Endometrium (tissue), 2 donors: ENCODE measurements around the gene DDC.
"Not testable (repeated sequence)": the region's sequence is repeated elsewhere in the genome, so short reads cannot be mapped to it uniquely, and the experiment has no call there.

Experiments
- FAIRE-seq: peaks from 2 replicates; lab custom pipeline; 2012; peaks lifted over from hg19 to GRCh38; lab: Jason Lieb, UNC
- donor health status: control.
- donor health status: control.

DDC gene

GRCh38 chr7:50554431-50555322, 10.5 kb downstream of the DDC start:
- no peak for FAIRE-seq

GRCh38 chr7:50553973-50554372, 11.2 kb downstream of the DDC start:
- no peak for FAIRE-seq

- FAIRE-seq, result no peak
These were observed 12.3 kb downstream of the DDC start for GRCh38 chr7:50552921-50553320.

GRCh38 chr7:50552139-50552538, 13.1 kb downstream of the DDC start:
- no peak for FAIRE-seq

- not testable (repeated sequence) for FAIRE-seq
These were observed 19.6 kb downstream of the DDC start for GRCh38 chr7:50545613-50546012.

GRCh38 chr7:50544992-50545391, 20.2 kb downstream of the DDC start:
- no peak for FAIRE-seq

GRCh38 chr7:50543776-50544442, 21.3 kb downstream of the DDC start:
- no peak for FAIRE-seq

GRCh38 chr7:50542132-50542531, 23.1 kb downstream of the DDC start:
- FAIRE-seq, result no peak

GRCh38 chr7:50540785-50541579, 24.2 kb downstream of the DDC start:
- FAIRE-seq, result no peak

- FAIRE-seq, result no peak
These were observed 25.5 kb downstream of the DDC start for GRCh38 chr7:50539725-50540124.

GRCh38 chr7:50538478-50538877, 26.7 kb downstream of the DDC start:
- FAIRE-seq, result no peak

GRCh38 chr7:50537417-50537816, 27.8 kb downstream of the DDC start:
- FAIRE-seq, result no peak

- FAIRE-seq, result not testable (repeated sequence)
These were observed 29.9 kb downstream of the DDC start for GRCh38 chr7:50535291-50535711.

- FAIRE-seq, result no peak
These were observed 30.4 kb downstream of the DDC start for GRCh38 chr7:50534690-50535290.

- FAIRE-seq, result no peak
These were observed 31.3 kb downstream of the DDC start for GRCh38 chr7:50533866-50534265.

GRCh38 chr7:50531928-50532327, 33.3 kb downstream of the DDC start:
- FAIRE-seq, result no peak

GRCh38 chr7:50531401-50531911, 33.7 kb downstream of the DDC start:
- no peak for FAIRE-seq

GRCh38 chr7:50530766-50531165, 34.4 kb downstream of the DDC start:
- FAIRE-seq, result no peak

- no peak for FAIRE-seq
These were observed 35.9 kb downstream of the DDC start for GRCh38 chr7:50529093-50529862.

- FAIRE-seq, result no peak
These were observed 36.7 kb downstream of the DDC start for GRCh38 chr7:50528266-50529092.
